Endothelial cell of umbilical vein (primary cell): ENCODE measurements around the gene OPRM1. TPM values are rescaled to one million over a fixed set of nuclear protein-coding genes. Genes with fewer than 3 reads are reported as not detected.

Experiments used
- BruUV-seq: library from RNA; stranded (reverse); fragments of 400-500 nt; replicated peaks from 2 replicates; lab custom pipeline; 2021; lab: Mats Ljungman, UMichigan
- CTCF ChIA-PET: fragments of 300-600, 350-600 bp; sonication (Branson Sonifier 250); formaldehyde crosslinking; loops from one replicate; lab custom pipeline; 2021; ENCODE audit warnings: antibody characterized with exemption, inconsistent platforms; lab: Charles Lee
- POLR2A ChIA-PET: fragments of 300-600, 350-600 bp; sonication (Branson Sonifier 250); formaldehyde crosslinking; loops from one replicate; lab custom pipeline; 2021; ENCODE audit warnings: antibody characterized with exemption, inconsistent platforms; lab: Charles Lee
- DNase-seq: peaks from one replicate; pipeline ENCODE4 v3.0.0-alpha.2; 2011; ENCODE audit warnings: low read depth, low spot score
- FAIRE-seq: peaks from 2 replicates; lab custom pipeline; 2011; peaks lifted over from hg19 to GRCh38; lab: Jason Lieb, UNC
- H2AFZ ChIP-seq: 2 replicates; pipeline ENCODE4 v1.6.0; 2012; ENCODE audit warnings: low read depth, low read length, control low read depth, inconsistent platforms
- H3K27ac ChIP-seq: 2 replicates; pipeline ENCODE4 v1.5.1; 2011; ENCODE audit warnings: low read depth, mild to moderate bottlenecking, control low read depth, low read length, moderate library complexity; ENCODE audit not compliant: insufficient read depth
- H3K27me3 ChIP-seq, 2 experiments: 2 replicates each; pipeline versions ENCODE4 v1.6.0 to v1.6.1; 2011; ENCODE audit warnings: low read length in 2 of 2, mixed read lengths in 1 of 2; ENCODE audit not compliant: control insufficient read depth in 2 of 2, insufficient read depth in 2 of 2
- H3K36me3 ChIP-seq, 2 experiments: 2 replicates in 1 of 2; 3 replicates in 1 of 2; pipeline ENCODE4 v1.5.1; 2011; ENCODE audit warnings: low read length in 2 of 2, mild to moderate bottlenecking in 1 of 2, moderate library complexity in 1 of 2; ENCODE audit not compliant: control insufficient read depth in 2 of 2, insufficient read depth in 2 of 2; ENCODE audit errors: extremely low read depth in 1 of 2
- H3K4me1 ChIP-seq: 3 replicates; pipeline ENCODE4 v1.5.1; 2011; ENCODE audit warnings: mild to moderate bottlenecking, low read length; ENCODE audit not compliant: control insufficient read depth, insufficient read depth; ENCODE audit errors: extremely low read depth
- H3K4me2 ChIP-seq: 2 replicates; pipeline ENCODE4 v1.6.1; 2011; ENCODE audit warnings: low read length, control low read depth, mixed read lengths; ENCODE audit not compliant: insufficient read depth
- H3K4me3 ChIP-seq, 3 experiments: fragments of 200-600 bp in 1 of 3; sonication (generic), shearing (Covaris generic) in 1 of 3; replicated peaks in 1 of 3; 2 replicates each; pipeline ENCODE4 v1.5.1; 2011 to 2016; ENCODE audit warnings: control low read depth in 3 of 3, low read length in 3 of 3, mild to moderate bottlenecking in 2 of 3, inconsistent platforms in 1 of 3, low read depth in 1 of 3, moderate library complexity in 1 of 3; ENCODE audit not compliant: insufficient read depth in 1 of 3
- H3K79me2 ChIP-seq: 2 replicates; pipeline ENCODE4 v1.6.0; 2012; ENCODE audit warnings: low read length, inconsistent platforms; ENCODE audit not compliant: control insufficient read depth, insufficient read depth
- H3K9ac ChIP-seq: replicated peaks from 2 replicates; pipeline ENCODE3; 2011; ENCODE audit warnings: low read length, control low read depth; ENCODE audit not compliant: insufficient read depth; ENCODE audit errors: extremely low read depth
- H3K9me1 ChIP-seq: replicated peaks from 3 replicates; pipeline ENCODE4 v1.6.0; 2011; ENCODE audit warnings: mild to moderate bottlenecking, low read length; ENCODE audit not compliant: control insufficient read depth, insufficient read depth; ENCODE audit errors: extremely low read depth
- H3K9me3 ChIP-seq: replicated peaks from 2 replicates; pipeline ENCODE4 v1.5.1; 2012; ENCODE audit warnings: low read length, inconsistent platforms; ENCODE audit not compliant: control insufficient read depth, insufficient read depth
- H4K20me1 ChIP-seq: replicated peaks from 2 replicates; pipeline ENCODE3; 2011; ENCODE audit warnings: mild to moderate bottlenecking, low read length; ENCODE audit not compliant: control insufficient read depth, insufficient read depth; ENCODE audit errors: extremely low read depth
- CTCF ChIP-seq, 2 donors: IDR thresholded peaks; 1 replicate in 1 of 2; 2 replicates in 1 of 2; pipeline ENCODE4 v1.5.1; 2011; ENCODE audit warnings: low read length in 2 of 2, mild to moderate bottlenecking in 2 of 2, moderate library complexity in 2 of 2, control low read depth in 1 of 2, inconsistent platforms in 1 of 2, low read depth in 1 of 2; ENCODE audit not compliant: insufficient read depth in 1 of 2; ENCODE audit errors: extremely low read depth in 1 of 2
- EZH2 ChIP-seq: IDR thresholded peaks from 2 replicates; pipeline ENCODE4 v1.6.1; 2012; ENCODE audit warnings: borderline replicate concordance, low read depth, mild to moderate bottlenecking, moderate library complexity, low read length, inconsistent platforms; ENCODE audit not compliant: severe bottlenecking
- FOS ChIP-seq: IDR thresholded peaks from 2 replicates; pipeline ENCODE4 v1.6.1; 2011; ENCODE audit warnings: mild to moderate bottlenecking, low read length, moderate library complexity, borderline replicate concordance; ENCODE audit not compliant: insufficient read depth
- GATA2 ChIP-seq: IDR thresholded peaks from 2 replicates; pipeline ENCODE4 v1.7.0; 2011; ENCODE audit warnings: low read depth, mild to moderate bottlenecking, moderate library complexity, mixed read lengths, low read length; ENCODE audit not compliant: insufficient read length, insufficient read depth
- JUN ChIP-seq: IDR thresholded peaks from 2 replicates; pipeline ENCODE4 v1.6.1; 2011; ENCODE audit warnings: borderline replicate concordance, low read depth; ENCODE audit not compliant: insufficient read length, insufficient read depth
- MAX ChIP-seq: IDR thresholded peaks from 2 replicates; pipeline ENCODE4 v1.6.1; 2011; ENCODE audit not compliant: insufficient read depth, insufficient read length
- MYC ChIP-seq: IDR thresholded peaks from one replicate; pipeline ENCODE4 v1.6.1; 2011; ENCODE audit warnings: mild to moderate bottlenecking, low read depth, low read length
- POLR2A ChIP-seq: IDR thresholded peaks from 2 replicates; pipeline ENCODE4 v1.6.1; 2012; ENCODE audit warnings: low read depth, mild to moderate bottlenecking, control low read depth, low read length
- POLR2AphosphoS5 ChIP-seq: IDR thresholded peaks from 2 replicates; pipeline ENCODE4 v1.6.1; 2012; ENCODE audit warnings: low read depth, mild to moderate bottlenecking, control low read depth, low read length, moderate library complexity; ENCODE audit not compliant: insufficient read depth
- dilution Hi-C: fragments of 300-500 bp; cut with MboI; formaldehyde crosslinking; loops from one replicate; pipeline ENCODE4 v1.15.0; 2019; ENCODE audit warnings: low sequenced_read_pairs; ENCODE audit not compliant: extremely low pct_ligation_motif_present
- intact Hi-C: fragments of 100-400 bp; cut with micrococcal nuclease; formaldehyde crosslinking; loops from one replicate; pipeline ENCODE4 v1.10.0; 2022
- polyA plus RNA-seq, 4 experiments: library from polyadenylated mRNA; depleted of rRNA in 3 of 4; stranded (reverse) in 3 of 4; unstranded in 1 of 4; fragments of >200 nt; gene quantifications; 2 replicates each; pipeline versions ENCODE4 v1.2.1 to v1.2.3, GENCODE V29; 2011 to 2012; ENCODE audit warnings: missing spikeins in 1 of 4
- total RNA-seq: library from RNA; stranded (reverse); gene quantifications from 2 replicates; pipeline ENCODE4 v1.2.3, GENCODE V29; 2021

Gene OPRM1
- total and polyA plus RNA-seq, 2 donors (not counting 3 experiments of a cell fraction or from before 2014, with no cell fraction given) = not detected

GRCh38 chr6:154284313-154284853, 245.3 kb downstream of the OPRM1 start:
- no peak overlapping the region for H2AFZ ChIP-seq
- CTCF ChIA-PET = interaction anchor here (1.0 kb wide), 1 partner anchor 9 kb away, joined by 3 read pairs; no protein-coding TSS in a partner anchor
- dilution Hi-C loops = no loop called here

GRCh38 chr6:154285826-154286225, 246.8 kb downstream of the OPRM1 start:
- TF ChIP-seq JUN (no peak), POLR2AphosphoS5 (no peak), EZH2 (no peak), POLR2A (no peak), MYC (no peak), CTCF (IDR thresholded peaks at IDR 0.05; ENCODE audit: extremely low read depth in 1 of 2, insufficient read depth in 1 of 2, low read depth in 1 of 2, low read length in 2 of 2) (no peak), FOS (no peak), MAX (no peak), GATA2 (no peak)
- no peaks in the 10 kb centered on the region for H3K4me1 ChIP-seq
- no peaks in the 10 kb centered on the region for H4K20me1 ChIP-seq
- no peak overlapping the region for H3K4me2 ChIP-seq
- CTCF ChIA-PET = interaction anchor here (1.0 to 2.2 kb wide), 2 partner anchors 9 to 69 kb away, joined by 3 to 12 read pairs; no protein-coding TSS in a partner anchor
- H2AFZ ChIP-seq = no peak overlapping the region
- H3K4me3 ChIP-seq = no peak overlapping the region
- BruUV-seq = no TSS peak
- no peaks in the 10 kb centered on the region for H3K9me3 ChIP-seq
- H3K27me3 ChIP-seq = no peaks in the 10 kb centered on the region
- POLR2A ChIA-PET = no interaction called here
- H3K9ac ChIP-seq = no peak overlapping the region
- H3K27ac ChIP-seq = no peak overlapping the region
- intact Hi-C loops (no loop called here), dilution Hi-C loops (no loop called here)
- H3K79me2 ChIP-seq = no peaks in the 10 kb centered on the region
- FAIRE-seq (no peak), DNase-seq (no peak)
- H3K9me1 ChIP-seq = no peaks in the 10 kb centered on the region
- no peaks in the 10 kb centered on the region for H3K36me3 ChIP-seq

More at GRCh38 chr6:154284313-154284853, 245.3 kb downstream of the OPRM1 start:
- no peak for FAIRE-seq
- H3K4me1 ChIP-seq = no peaks in the 10 kb centered on the region
- H3K4me2 ChIP-seq = no peak overlapping the region
- no peak overlapping the region for H3K9ac ChIP-seq
- no peak overlapping the region for H3K4me3 ChIP-seq
- no peaks in the 10 kb centered on the region for H3K36me3 ChIP-seq
- POLR2A ChIA-PET = no interaction called here
- DNase-seq = no peak
- H4K20me1 ChIP-seq = no peaks in the 10 kb centered on the region
- H3K27ac ChIP-seq = no peak overlapping the region
- no peaks in the 10 kb centered on the region for H3K9me3 ChIP-seq
- H3K79me2 ChIP-seq = no peaks in the 10 kb centered on the region
- BruUV-seq = no TSS peak
- H3K27me3 ChIP-seq = no peaks in the 10 kb centered on the region
- intact Hi-C loops = no loop called here
- TF ChIP-seq MYC = no peak
- no peak for TF ChIP-seq POLR2A
- H3K9me1 ChIP-seq = no peaks in the 10 kb centered on the region
